Loucy (cell line): ENCODE measurements around the gene DNAJC22.

Source experiments
- CTCF ChIP-seq: fragments of 200-600 bp; sonication (generic); conservative IDR thresholded peaks from 2 replicates; pipeline ENCODE4 v1.5.1; 2014; ENCODE audit warnings: mild to moderate bottlenecking, antibody characterized with exemption, low read length
- EZH2phosphoT487 ChIP-seq: fragments of 200-600 bp; IDR thresholded peaks from 2 replicates; pipeline ENCODE4 v1.6.1; 2018; ENCODE audit warnings: antibody characterized with exemption, mild to moderate bottlenecking, moderate library complexity, borderline replicate concordance

DNA sequence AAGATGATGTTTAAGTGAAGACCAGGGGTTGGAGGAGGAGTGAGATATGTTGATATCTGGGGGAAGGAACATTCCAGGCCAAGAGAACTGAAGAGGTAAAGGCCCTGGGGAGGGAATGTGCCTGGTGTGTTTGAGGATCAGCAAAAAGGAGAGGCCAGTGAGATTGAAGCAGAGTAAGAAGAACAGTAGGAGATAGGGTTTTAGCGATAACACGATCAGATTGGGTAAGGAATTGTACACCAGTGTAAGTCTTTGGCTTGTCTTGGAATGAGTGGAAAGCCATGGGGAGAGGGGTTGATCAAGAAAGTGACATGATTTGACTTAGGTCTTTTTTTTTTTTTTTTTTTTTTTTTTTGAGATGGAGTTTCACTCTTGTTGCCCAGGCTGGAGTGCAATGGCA lies 18.8 kb upstream of the DNAJC22 start:
- TF ChIP-seq CTCF (no peak), EZH2phosphoT487 (no peak)
